Femur (tissue), 1 donor: ENCODE data around the gene ZNF710.
A peak's percentile ranks its signal among the peaks of the same experiment; 100 is the strongest.
"Not testable (repeated sequence)": the region's sequence is repeated elsewhere in the genome, so short reads cannot be mapped to it uniquely, and the experiment has no call there.

Source experiments
- DNase-seq: peaks from one replicate; pipeline ENCODE4 v3.0.0-alpha.2; 2017

The ZNF710 gene

DNA sequence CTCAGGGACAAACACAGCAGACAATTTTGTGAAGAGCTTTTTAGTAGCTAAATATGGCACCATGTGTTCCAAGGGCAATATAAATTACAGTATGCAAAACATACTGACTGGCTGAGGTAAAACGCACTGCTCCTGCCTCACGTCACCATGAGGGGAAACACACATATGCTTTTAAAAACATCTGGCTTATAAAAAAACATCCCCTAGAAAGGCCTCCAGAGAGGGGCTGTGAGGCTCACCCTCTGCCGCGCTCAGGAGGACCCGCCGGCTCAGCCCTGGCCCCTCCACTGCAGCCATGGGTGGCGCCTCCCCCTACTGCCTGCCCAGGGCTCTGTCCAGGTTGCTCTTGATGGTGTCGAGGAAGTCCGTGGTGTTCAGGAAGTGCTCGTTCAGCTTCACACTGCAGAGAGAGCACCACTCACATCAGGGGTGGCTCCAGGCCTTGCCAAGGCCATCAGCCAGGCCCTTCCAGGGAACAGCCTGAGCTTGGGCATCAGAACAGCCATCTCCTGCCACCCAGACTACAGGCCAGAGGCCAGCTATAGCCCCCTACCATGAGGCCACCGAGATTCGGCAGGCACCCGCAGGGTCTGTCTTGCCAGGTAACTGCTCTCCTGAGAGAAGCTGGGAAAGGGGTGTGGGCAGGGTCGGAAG is 83.0 kb downstream of the ZNF710 start:
- DNase-seq: no peak

DNA sequence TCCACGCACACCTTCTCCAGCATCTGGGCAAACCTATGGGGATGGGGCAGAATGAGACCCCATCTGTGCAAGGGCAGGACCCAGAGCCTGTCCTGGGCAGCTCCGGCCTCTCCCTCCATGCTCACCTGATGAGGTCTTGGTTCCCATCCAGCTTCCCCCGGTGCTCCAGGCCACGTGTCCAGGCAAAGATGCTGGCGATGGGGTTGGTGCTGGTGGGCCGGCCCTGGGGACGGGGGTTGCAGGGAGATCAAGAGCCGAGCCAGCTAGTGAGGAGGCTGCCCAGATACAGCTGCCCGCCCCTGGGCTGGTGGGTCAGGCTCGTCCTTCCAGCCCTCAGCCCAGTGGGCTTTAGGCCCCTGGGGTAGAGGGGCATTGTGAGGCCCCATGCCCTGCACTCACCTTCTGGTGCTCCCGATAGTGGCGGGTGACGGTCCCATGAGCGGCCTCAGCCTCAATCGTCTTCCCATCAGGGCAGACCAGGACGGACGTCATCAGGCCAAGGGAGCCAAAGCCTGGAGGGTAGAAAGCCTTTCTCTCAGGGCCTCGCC is 83.8 kb downstream of the ZNF710 start:
- DNase-seq: no peak

DNA sequence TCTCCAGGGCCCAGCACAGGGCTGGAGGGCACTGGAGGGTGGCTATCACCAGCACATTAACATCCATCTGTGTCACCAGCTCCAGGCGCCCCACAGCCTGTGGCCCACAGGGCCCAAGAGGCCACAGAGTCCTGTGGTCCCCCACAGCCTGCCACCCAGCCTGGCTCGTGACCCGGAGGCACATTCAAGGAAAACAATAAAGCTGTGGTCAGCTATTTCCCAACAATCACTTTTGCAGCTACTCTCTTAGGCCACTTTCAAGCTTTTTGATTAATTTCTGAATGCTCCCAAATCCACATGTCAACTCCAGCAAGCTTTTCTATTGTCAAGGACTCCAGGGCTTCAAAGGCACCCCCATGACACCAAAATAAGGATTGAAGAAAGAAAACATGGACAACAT is 84.4 kb downstream of the ZNF710 start:
- DNase-seq: no peak

DNA sequence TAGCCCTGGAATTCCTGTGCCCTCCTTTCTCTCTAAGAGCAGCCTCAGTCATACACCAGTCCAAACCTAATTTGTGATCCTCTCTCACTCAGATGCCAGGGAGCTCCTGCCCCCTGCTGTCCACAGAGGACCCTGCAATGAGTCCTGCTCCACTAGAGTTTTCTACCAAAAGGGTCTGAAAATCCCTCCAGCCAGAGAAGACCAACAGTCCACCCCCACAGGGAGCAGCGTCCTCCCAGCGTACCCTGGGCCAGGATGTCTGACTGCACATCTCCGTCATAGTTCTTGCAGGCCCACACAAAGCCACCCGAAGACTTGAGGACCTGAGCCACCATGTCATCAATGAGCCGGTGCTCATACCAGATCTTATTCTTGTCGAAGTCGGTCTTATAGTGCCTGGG is 85.7 kb downstream of the ZNF710 start:
- DNase-seq: no peak

DNA sequence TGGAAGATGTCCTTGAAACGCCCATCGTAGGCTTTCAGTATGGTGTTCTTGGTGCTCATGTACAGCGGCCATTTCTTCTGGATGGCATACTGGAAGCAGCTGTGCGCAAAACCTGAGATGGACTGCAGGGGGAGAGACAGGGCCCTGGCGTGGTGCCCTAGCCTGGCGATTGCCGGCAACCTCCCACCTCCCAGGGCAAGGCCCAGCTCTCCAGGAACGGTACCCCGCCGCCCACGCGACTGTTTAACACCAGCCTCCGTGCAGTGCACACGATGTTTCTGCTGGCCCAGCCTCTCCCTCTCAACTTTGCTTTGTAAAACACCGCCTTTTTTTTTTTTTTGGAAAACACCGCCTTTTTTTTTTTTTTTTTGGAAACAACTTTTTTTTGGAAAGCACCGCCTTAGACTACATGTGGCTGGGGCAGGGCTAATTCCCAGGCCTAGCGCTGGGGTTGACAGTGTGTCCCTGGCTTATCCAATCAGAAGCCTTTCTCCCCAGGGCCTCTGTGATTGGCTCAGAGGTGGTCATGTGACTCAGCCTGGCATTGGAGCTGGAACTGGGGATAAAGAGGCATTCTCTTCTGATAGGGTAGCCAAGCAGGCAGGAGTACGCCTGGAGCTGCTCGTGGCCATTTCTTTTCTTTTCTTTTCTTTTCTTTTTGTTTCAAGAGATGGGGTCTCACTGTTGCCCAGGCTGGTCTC is 86.5 kb downstream of the ZNF710 start:
- DNase-seq: no peak

DNA sequence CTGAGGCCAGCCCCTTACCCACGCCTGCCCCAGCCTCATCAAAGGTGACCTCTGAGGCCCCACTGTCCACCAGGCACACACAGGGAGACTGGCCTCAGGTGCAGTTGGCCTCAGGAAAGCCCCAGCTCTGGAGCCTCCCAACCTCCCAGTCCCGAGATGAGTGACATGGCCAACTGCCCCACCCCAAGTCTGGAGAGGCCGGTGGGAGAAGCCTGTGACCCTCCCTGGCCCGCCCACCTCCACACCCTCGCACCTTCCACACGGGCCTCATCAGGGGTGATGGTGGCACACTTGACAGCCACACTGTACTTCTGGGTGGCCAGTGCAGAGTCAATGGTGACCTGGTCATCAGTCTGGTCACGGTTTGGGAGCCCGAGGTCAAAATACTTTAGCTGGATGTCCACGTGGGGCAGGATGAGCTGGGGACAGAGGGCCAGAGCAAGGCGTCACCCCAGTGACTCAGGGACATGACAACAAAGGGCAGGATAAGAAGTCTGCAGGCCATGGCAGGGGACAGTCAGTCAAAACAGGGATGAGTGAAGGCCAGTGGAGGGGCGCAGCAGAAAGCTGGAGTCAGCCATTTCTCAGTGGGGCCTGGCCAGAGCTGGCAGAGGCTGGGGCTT is 89.2 kb downstream of the ZNF710 start:
- no peak for DNase-seq

DNA sequence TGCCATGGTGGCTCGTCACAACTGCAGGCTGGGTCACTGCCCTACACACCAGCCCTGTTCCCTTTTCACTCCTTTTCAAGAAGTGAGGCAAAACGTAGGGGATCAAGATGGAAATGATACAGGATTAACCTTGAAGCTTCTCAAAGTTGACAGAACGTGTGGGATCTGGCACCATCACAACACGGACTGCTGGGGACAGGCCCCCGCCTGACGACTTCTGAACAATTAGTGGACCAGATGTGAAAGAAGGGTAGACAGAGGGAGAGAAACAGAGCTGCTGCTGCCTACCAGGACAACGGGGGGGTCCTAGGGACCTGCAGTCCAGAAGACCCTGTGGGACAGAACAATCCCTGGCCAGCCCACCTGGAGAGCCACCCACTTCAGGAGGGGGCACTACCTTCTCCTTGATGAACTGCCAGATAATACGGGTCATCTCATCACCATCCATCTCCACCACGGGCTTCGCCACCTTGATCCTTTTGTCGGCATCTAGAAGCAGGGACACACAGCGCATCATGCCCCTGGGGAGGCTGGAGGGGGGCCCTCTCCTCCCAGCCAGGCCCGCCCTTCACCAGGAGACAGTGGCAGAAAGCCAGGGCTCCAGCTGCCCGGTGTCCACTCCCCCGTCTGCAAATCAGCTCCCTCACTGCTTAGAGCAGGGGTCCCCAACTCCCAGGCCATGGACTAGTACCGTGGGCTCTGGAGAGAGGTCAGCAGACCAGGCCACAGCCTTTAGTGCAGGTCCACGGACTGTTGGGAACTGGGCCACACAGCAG is 90.2 kb downstream of the ZNF710 start:
- peak; percentile 17 for DNase-seq

DNA sequence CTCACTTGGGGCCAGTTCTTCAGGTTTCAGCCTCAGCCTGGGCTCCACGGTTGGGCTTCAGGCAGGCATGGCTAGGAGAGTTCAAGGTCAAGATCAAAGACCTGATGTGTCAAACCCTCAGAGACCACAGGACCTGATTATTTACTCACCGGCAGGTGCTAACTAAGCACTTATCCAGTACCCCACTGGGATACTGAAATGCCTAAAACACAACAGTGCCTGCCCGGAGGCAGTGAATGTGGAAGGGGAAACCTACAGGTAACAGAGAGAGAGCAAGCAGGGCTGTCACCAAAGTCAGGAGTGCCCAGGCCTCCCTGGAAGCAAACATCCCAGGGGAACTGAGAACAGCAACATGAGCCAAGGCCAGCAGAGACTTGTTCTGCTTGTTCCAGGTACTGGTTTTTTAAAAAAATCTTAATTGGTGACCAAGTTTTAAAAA is 94.4 kb downstream of the ZNF710 start:
- DNase-seq: no peak

DNA sequence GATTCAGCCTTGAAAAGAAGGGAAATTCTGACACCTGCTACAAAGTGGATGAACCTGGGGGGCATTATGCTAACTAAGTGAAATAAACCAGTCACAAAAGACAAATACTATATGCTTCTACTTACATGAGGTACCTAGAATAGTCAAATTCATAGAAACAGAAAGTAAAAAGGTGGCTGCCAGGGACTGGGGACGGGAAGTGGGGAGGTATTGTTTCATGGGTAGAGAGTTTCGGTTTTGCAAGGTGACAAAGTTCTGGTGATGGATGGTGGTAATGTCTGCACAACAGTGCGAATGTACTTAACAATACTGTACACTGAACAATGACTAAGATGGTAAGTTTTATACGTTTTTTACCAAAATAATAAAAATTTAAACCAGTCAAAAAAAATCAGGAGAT is 96.4 kb downstream of the ZNF710 start:
- no peak for DNase-seq

DNA sequence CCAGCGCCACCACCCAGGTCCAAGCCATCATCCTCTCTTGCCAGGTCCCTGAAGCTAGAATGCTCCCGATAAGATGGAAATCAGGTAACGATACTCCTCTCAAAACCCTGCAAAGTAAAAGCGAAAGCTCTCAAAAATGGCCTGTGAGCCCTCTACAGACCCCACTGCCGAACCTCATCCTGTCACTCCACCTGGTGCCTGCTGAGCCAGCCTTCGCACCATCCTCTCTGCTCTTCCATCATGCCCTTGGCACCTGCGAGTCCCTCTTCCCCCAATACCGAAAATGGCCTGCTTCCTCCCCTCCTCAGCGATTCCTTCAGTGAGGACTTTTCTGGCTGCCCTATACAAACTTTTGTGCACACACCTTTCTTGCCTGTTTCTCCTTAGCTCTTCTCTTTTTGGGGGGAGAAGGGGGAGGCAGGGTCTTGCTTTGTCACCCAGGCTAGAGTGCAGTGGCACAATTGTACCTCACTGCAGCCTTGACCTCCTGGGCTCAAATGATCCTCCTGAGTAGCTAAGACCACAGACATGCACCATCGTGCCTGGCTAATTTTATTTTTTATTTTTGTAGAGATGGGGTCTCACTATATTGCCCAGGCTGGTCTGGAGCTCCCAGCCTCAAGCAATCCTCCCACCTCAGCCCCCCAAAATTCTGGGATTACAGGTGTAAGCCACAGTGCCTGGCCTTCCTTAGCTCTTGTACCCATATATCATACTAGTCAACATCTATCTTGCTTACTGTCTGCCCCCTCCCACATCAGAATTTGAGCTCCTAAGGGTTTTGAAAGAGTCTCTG is 98.1 kb downstream of the ZNF710 start:
- DNase-seq: no peak

DNA sequence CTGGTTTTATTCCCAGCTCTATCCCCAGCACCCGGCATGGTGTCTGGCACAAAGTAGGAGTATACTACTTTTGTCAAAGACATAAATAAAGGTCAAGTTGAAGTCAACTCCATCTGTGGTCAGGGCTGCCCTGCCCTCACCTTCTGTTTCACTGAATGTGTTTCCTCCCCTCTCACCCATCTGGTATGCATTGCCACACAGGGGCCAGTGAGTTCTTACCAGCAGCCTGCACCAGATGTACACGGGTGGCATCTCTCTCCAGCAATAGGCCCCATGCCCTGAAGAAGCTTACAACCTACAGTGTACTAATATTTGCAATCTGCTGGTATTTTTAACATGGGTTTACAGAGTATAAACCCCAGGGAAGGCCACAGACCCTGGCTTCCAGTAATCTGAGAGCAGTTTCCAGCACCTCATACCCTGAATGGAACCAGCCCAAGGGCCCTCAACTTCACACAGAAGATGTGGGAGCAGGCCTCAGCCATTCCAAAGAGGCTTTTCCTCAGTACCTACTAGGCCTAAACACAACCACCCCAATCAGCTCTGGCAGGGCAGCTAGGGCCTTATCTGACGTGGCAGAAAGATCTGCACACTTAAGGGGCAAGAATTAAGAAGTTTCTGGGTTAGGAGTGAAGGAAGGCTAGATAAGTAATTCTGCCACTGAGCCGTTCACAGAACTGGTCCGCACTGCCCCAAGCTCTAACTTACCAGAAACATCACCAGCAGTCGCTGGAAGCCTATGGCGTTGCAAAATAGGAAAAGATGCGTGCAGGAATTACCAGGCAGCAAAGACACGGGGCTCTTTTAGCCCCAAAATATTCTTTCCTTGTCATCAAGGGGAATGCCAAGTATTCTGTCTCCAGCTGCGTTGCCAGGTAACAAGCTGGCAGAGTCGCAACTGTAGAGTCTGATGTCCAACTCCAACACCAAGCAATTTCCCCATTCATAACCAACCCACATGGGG is 99.0 kb downstream of the ZNF710 start:
- peak; percentile 86 for DNase-seq

DNA sequence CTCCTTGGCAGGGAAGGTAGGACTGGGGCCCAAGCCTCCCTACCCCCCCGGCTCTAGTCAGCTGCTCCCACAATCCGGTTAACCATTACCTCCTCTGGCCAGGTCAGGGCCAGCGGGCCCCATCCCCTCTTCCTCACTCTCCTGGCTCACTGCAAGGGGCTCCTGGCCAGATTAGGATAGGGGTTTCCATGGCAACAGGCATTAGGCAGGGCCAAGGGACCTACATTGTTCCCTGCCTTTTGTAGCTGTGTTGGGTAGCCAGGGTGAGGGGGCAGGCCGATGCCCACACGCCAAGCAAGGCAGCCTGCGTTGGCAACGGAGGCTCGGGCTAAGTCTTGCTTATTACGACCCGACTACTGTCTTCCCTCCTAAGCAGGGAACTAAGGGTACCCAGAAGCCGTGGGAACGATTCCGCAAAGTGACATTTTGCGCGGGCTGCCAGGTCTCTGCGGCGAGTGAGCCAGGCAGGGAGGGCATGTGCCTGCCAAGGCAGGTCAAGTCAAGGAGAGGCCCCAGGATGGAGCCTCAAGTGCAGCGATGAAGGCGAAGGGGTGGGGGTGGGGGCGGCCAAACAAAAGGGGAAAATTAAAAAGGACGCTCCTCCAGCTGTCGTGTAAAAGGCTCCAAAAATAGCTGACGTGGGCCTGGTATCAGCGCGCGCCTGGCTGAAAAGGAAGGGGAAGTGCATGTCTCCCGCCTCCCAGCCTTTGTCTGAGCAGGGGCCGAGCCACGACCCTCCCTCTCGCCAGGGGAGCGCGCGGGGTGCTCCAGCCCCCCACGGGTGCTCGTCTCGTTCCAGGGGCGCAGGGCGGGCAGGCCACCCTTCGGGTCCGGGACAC is 100.2 kb downstream of the ZNF710 start:
- peak; percentile 81 for DNase-seq

DNA sequence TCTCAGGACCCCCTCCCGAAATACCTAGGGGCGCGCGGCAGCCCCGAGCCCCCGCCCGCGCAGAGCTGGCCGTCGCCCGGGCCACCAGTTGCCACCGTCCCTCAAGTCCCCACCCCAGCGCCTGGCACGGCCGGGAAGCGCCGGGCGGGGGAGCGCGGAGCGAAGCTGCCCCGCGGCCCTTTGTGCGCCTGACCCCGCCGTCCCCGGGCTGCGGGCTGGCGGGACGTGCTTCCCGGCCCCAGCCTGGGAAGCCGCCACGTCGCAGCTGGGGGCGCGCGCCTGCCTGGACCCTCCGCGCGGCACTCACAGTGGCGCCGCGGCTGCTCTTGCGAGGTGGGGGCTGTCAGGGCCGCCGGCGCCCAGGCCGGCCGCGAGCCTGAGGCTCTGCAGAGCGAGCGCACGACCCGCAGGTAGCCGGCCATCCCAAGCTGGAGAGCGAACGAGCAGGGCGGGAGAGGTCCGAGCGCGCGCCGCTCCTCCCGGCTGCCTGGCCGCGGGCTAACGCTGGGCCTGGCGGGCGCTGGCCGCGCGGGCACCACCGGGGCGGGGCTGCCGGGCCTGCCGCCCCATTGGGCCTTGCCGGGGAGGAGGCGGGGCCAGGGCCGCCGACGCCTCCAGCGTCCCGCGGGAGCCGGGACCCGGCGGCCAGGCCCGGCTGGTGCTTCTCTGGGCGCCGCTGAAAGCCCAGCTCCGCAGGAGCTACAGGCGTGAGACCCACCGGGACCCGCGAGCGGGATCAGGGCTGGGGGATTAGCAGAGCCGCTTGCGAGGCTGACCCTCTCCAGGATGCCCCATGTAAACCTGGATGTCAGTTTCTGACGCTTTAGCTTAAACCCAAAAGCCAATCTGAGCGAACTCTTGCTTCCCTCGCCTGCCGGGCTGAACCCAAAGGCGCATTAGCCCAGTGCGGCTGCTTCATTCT is 101.1 kb downstream of the ZNF710 start, which contains the start of gene IDH2:
Gene IDH2, minus strand, starts transcription at position 500 of the 922 bp plus-strand sequence. Its CDS starts 78 bp downstream, at position 422.
- peak; percentile 85 for DNase-seq

DNA sequence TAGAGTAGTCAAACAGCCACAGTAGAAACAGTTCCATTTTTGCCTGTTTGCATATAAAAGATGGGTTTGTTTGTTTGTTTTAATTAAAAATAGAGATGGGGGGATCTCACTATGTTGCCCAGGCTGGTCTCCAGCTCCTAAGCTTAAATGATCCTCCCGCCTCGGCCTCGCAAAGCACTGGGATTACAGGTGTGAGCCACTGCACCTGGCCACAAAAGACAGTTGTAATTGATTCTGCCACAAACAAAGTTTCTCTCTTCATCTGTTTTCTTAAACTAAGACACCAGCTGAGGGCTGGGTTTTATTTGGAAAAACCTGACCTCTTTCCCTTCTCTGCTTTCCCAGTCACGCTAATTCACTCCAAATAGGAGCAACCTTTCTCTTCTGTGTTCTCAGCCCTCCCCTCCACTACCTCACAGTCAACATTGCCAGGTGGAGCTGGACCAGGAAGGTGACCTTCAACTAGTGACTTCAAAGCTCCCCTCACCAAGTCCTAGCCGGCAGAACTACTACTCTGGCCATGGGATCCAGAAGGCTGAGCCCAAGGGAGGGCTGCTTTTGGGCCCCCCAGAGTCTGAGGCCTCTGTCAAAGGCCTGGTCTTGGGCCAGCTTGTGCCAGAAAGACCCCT is 102.7 kb downstream of the ZNF710 start:
- no peak for DNase-seq

DNA sequence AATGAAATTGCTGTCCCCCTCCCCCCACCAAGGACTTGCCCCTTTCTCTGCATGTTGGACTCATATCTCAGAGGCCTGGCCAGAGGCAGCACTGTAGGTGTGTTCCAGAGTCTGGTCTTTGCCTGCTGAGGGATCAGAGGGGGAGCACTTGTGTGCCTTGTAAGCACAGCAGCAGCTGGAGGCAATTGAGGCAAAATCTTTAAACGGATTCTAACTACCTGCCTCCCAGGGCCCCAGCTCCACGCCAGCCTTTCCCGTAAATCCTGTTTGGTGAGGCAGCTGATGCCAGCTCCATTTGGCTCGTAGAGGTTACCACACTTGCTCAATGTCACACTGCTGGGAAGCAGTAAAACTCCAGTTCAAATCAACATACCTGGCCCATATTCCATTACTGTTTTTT is 103.4 kb downstream of the ZNF710 start:
- DNase-seq: no peak

DNA sequence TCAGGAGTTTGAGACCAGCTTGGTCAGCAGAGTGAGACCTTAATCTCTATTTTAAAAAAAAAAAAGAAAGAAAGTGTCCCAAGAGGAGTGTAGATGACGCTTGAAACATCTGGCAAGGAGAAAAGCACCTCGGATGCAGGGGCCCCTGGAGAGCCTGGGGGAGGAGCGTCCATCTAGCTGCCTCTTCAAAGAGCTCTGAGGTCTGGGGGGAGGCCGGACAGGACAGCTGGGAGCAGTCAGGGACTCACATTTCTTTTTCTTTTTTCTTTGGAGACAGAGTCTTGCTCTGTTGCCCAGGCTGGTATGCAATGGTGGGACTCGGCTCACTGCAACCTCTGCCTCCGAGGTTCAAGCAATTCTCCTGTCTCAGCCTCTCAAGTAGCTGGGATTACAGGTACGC is 104.4 kb downstream of the ZNF710 start:
- no peak for DNase-seq

DNA sequence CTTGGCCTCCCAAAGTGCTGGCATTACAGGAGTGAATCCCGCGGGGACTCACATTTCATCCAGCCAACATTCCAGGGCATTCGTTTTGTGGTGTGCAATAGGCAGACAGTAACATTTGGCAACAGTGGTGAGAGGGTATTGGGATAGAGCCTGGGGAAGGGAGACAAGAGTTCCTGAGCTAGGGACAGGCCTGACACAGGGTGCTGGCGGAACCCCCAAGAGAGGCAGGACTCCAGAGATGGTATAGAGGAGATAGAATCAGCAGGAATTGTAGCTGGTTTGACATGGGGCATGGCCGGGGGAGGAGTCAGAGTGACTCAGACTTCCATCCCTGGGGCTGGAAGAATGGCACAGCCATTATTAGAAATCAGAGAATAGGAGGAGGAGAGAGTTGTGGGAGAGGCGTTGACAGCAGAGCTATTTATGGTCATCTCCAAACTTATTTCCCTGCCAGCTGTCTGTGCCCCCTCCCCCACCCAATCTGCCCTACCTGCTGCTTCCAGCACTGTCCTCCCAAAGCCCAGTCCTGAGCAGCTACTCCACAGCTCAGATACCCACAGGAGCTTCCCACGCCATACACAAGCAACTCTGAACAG is 105.5 kb downstream of the ZNF710 start:
- no peak for DNase-seq

DNA sequence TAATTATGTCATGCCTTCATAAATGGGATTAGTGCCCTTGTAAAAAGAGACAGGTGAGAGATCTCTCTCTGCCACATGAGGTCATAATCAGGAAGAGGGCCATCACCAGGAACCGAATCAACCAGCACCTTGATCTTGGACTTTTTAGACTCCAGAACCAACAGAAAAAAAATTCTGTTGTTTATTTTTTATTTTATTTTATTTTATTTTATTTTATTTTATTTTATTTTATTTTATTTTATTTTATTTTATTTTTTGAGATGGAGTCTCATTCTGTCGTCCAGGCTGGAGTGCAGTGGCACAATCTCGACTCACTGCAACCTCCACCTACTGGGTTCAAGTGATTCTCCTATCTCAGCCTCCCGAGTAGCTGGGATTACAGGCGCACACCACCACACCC is 106.9 kb downstream of the ZNF710 start:
- not testable (repeated sequence) for DNase-seq
